Measurements from ENCODE around the gene GPR183.
"Not testable (repeated sequence)": the region's sequence is repeated elsewhere in the genome, so short reads cannot be mapped to it uniquely, and the experiment has no call there.

Gene GPR183

DNA sequence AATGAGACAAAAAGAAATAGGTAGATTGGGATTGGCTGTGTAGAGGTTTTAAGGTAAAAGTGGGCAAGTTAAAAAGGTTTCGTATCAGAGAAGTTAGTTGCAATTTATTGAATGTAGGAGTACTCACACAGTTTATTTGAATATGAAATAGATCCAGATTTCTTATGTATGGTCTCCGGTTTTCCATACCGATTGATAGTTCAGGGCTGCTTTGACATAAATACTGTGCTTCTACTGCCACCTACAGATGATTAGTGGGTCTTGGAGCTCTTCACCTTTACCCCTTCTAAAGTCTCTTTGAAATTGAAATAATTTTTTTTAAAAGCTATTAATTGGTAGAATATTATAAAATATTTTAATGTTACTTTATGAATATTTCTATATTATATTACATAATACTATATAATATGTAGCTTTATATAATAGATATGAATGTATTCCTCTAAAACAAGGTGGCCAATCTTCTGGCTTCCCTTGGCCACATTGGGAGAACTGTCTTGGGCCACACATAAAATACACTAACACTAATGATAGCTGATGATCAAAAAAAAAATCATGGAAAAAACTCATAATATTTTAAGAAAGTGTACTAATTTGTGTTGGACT, 41.3 kb downstream of the GPR183 start:
- peak; percentile 29 for DNase-seq

DNA sequence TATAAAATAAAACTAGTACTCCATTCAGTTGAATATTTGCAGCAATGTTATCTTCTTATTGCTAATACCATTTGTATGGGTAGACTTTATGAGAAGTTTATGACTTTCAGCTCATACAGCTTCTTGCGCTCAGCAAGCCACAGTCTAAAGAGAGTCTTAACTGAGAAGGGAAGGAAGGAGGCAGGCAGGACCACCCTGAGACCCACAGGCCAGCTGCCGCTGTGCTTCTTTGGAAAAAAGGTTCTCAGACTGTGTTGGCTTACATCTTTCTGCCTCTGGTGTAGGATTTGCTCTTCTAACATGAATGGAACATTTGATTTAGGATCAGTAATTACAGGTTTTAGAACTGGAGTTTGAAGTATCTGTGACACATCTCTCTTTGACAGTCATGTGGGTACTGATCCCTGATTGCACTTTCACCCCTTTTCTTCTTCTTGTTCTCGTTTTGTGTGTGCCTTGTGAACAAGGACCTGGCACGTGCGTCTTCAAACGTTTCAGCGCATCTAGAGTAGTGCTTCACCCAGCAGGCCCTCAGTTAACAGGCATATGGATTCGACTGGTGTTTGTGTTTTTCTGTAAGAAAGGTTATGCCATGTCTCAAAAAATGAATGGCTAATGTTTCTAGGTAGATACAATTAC, 41.9 kb downstream of the GPR183 start:
- DNase-seq = no peak

DNA sequence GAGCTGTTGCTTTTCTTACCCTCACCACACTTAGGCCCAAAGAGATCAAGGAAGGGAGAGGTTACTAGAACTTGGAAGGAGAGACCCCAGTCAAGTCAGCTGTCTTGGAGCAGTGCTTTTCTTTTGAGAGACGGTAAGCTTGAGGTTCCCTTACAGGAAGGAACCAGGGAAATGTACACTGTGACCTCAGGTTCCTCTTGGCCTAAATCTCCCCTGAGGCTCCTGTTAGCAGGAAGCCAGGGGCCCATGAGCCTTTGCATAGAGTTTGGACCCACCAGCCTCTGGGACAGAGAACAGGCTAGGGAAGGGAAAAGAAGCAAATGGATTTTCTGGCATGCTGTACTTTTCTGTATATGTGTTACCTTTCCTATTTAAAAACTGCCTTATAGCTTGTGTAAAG, 43.1 kb downstream of the GPR183 start:
- no peak for DNase-seq

GRCh38 chr13:99263126-99263785, 43.9 kb downstream of the GPR183 start:
- DNase-seq = no peak

DNA sequence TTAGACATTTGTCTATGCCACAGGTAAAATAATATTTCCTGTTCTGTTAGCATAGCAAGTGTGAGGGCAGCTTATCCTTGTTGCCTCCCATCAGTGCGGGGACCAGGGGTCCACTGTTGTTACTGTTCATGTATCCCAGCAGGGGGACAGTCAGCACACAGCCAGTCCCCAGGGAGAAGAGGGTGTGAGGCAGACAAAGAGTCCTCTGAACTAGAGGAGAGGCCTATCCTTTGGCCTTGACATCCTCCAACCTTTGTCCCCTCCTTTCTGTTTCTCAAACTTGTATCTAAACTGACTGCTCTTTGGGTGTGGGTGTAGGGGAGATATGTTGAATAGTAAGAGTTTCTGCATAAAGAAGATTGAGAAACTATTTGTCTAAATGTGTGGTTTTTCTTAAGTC, 46.1 kb downstream of the GPR183 start:
- no peak for DNase-seq

GRCh38 chr13:99260216-99260615, 47.0 kb downstream of the GPR183 start:
- no peak for DNase-seq

- no peak for DNase-seq
Measured at GRCh38 chr13:99258946-99259345, 48.3 kb downstream of the GPR183 start.

DNA sequence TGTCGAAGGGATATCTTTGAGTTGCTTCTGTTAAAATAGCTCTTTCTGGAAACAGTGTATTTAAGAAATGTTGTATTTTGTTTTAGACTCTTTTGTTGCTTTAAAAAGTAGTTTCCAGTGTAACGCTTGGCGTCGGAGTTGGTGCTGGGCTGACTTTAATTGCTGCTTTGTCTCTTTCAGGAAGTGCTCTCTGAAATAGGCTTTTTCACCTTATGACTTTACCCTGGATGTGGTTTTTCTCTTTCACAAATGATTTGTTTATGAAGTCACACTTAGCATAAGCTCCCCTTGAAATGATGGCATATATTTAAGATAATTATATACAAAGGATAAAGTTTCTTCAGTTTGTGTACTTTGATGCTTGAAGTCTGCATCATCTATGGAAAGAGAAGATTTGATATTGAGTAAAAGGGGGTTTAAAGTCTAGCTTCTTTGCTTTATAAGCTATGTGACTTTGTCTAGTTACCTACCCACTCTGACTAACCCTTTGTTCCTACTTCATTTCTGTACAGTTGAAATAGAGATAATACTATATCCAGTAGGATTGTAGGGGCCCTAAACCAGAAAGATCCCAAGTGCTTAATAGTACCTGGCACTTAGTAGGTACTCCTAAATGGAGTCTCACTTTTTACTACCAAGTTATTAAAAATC, 48.9 kb downstream of the GPR183 start, which contains the start of gene GPR18:
GPR18 (minus strand) TSS at position 170 of the 651 bp plus-strand sequence. CDS start 2,507 bp downstream, outside the sequence.
- no peak for DNase-seq

DNA sequence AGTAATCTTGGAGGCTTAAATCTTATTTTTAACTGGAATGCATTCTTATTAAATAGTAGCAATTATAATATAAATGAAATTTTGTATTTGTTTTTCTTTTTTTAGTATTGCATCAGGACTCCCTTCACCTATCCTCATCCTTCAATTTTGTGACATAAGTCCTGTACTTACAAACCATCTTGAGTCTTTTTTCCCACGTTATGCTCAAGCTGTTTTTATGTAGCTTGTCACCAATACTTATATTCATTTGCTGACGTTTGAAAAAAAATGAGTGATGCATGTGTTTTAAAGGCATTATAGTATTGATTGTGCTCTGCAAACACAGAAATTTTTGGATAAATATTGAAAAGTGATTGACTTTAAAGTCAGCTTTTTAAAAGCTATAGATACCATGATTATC, 49.9 kb downstream of the GPR183 start:
- DNase-seq = no peak

GRCh38 chr13:99256709-99257108, 50.5 kb downstream of the GPR183 start:
- no peak for DNase-seq

GRCh38 chr13:99256283-99256682, 50.9 kb downstream of the GPR183 start:
- no peak for DNase-seq

GRCh38 chr13:99255271-99255670, 51.9 kb downstream of the GPR183 start:
- DNase-seq = no peak

DNA sequence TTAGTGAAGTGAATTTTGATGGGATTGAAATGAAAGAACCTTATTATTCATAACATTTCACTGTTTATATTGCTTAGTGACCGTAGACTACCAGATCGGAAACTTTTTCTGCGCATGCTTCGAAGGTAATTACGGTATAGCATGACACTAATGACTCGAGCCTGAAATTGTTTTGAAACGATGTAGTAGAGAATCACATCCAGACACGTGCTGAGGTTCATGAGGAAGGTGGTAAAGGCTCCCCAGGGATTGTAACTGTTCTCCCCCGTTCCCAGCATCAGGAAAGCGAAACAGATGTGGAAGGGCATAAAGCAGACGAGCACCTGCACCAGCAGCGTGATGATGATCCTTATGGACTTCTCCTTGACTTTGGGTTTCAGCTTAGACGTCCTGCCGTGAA, 52.4 kb downstream of the GPR183 start:
- DNase-seq = no peak

DNA sequence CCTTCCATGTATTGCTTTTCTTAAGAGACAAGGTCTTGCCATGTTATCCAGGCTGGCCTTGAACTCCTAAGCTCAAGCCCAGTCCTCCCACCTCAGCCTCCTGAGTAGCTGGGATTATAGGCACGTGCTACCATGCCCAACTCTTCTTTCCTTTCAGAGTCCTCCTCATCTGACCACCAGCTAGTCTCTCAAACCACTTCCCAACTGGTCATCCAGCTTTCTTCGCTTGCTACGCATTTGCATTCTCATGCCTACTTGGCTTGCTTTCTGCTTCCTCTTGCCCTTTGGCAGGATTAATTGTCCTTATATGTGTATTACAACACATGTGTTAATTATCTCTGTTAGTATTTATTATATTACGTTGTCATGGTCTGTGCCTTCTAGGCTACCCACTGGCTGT, 55.3 kb downstream of the GPR183 start:
- no peak for DNase-seq

- DNase-seq = no peak
Measured at GRCh38 chr13:99250982-99251825, 56.0 kb downstream of the GPR183 start.

GRCh38 chr13:99249606-99250005, 57.6 kb downstream of the GPR183 start:
- not testable (repeated sequence) for DNase-seq

GRCh38 chr13:99249178-99249577, 58.0 kb downstream of the GPR183 start:
- DNase-seq = not testable (repeated sequence)

DNA sequence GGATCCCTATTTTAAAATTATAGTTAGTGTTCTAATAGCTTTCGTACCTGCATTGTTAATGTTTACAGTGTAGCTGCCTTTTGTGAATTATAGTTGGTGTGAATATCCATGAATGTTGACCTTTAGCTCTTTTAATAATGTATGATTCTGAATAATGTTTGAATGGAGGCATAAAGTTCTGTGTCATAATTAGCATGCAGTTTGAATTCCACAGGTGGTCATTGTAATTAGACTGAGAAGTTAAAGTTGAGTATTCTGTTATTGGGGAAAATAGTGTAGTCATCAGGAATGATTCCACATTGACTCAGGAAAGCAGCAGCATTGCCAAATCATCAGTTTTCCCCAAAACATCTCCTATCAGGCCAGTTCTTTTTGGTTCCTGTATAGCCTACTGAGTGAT, 61.1 kb downstream of the GPR183 start:
- DNase-seq = no peak

Measured in NCI-H2081 treated with DMSO at 0.1 percent for 48 hours (cell line).